ENCODE results near the gene SLC43A3. TPM values are rescaled to one million over a fixed set of nuclear protein-coding genes. Genes with fewer than 3 reads are reported as not detected.

SLC43A3 gene
- total and polyA plus RNA-seq, 2 donors (not counting 3 experiments of a cell fraction or from before 2014, with no cell fraction given) = 68.9 to 104 TPM

- no peak overlapping the region for H3K27ac ChIP-seq (ENCODE audit: insufficient read depth, low read depth, low read length)
- BruUV-seq (replicated peaks) = no TSS peak
- H3K36me3 ChIP-seq (ENCODE audit: control insufficient read depth in 2 of 2, extremely low read depth in 1 of 2, insufficient read depth in 2 of 2, low read length in 2 of 2) = no peaks in the 10 kb centered on the region
- H4K20me1 ChIP-seq (replicated peaks; ENCODE audit: control insufficient read depth, extremely low read depth, insufficient read depth, low read length) = no peaks in the 10 kb centered on the region
- no peak overlapping the region for H2AFZ ChIP-seq (ENCODE audit: low read depth, low read length)
- POLR2A ChIA-PET = no interaction called here
- CTCF ChIA-PET = no interaction called here
- no peak overlapping the region for H3K4me3 ChIP-seq (replicated peaks in 1 of 3; ENCODE audit: insufficient read depth in 1 of 3, low read depth in 1 of 3, low read length in 3 of 3)
- H3K4me1 ChIP-seq (ENCODE audit: control insufficient read depth, extremely low read depth, insufficient read depth, low read length) = no peaks in the 10 kb centered on the region
- dilution Hi-C loops (cut with MboI; ENCODE audit: extremely low pct_ligation_motif_present, low sequenced_read_pairs) = no loop called here
- no peak overlapping the region for H3K4me2 ChIP-seq (ENCODE audit: insufficient read depth, low read length)
- H3K9ac ChIP-seq (replicated peaks; ENCODE audit: extremely low read depth, insufficient read depth, low read length) = no peak overlapping the region
- H3K9me1 ChIP-seq (replicated peaks; ENCODE audit: control insufficient read depth, extremely low read depth, insufficient read depth, low read length) = no peaks in the 10 kb centered on the region
- FAIRE-seq (no peak), DNase-seq (ENCODE audit: low read depth, low spot score) (no peak)
- intact Hi-C loops (cut with micrococcal nuclease) = no loop called here
- no peaks in the 10 kb centered on the region for H3K9me3 ChIP-seq (replicated peaks; ENCODE audit: control insufficient read depth, insufficient read depth, low read length)
- H3K79me2 ChIP-seq (ENCODE audit: control insufficient read depth, insufficient read depth, low read length) = no peaks in the 10 kb centered on the region
- TF ChIP-seq POLR2AphosphoS5 (IDR thresholded peaks at IDR 0.05; ENCODE audit: insufficient read depth, low read depth, low read length) = no peak
- TF ChIP-seq JUN (IDR thresholded peaks at IDR 0.05; ENCODE audit: borderline replicate concordance, insufficient read depth, insufficient read length, low read depth) = no peak
- TF ChIP-seq MAX (IDR thresholded peaks at IDR 0.05; ENCODE audit: insufficient read depth, insufficient read length) = no peak
- no peak for TF ChIP-seq GATA2 (IDR thresholded peaks at IDR 0.05; ENCODE audit: insufficient read depth, insufficient read length, low read depth, low read length)
- TF ChIP-seq CTCF (IDR thresholded peaks at IDR 0.05; ENCODE audit: extremely low read depth in 1 of 2, insufficient read depth in 1 of 2, low read depth in 1 of 2, low read length in 2 of 2) = no peak
- TF ChIP-seq POLR2A (IDR thresholded peaks at IDR 0.05; ENCODE audit: low read depth, low read length) = no peak
- no peak for TF ChIP-seq EZH2 (IDR thresholded peaks at IDR 0.05; ENCODE audit: borderline replicate concordance, low read depth, low read length, severe bottlenecking)
- H3K27me3 ChIP-seq (ENCODE audit: control insufficient read depth in 2 of 2, insufficient read depth in 2 of 2, low read length in 2 of 2) = peaks cover 0 to 2% of the 10 kb centered on the region in 2 experiments
Measured at GRCh38 chr11:57376095-57377090, 50.5 kb downstream of the SLC43A3 start.
